ENCODE data around the gene LHX3. TPM values are rescaled to one million over a fixed set of nuclear protein-coding genes. Genes with fewer than 3 reads are reported as not detected.

Gene LHX3
- total RNA-seq (2014; rRNA removed) (not detected in 2 replicates), Bru-seq, nascent RNA (not detected), BruChase-seq, experiment 1, labeled RNA remaining after a 6-hour chase (percentile 24 among the genes with signal in this experiment), BruChase-seq, experiment 2, labeled RNA remaining after a 2-hour chase (percentile 17 among the genes with signal in this experiment)
- long read RNA-seq = 0 reads

- TF ChIP-seq EZH2phosphoT487 (IDR thresholded peaks at IDR 0.05; ENCODE audit: borderline replicate concordance, low read length) (no peak), CTCF (conservative IDR thresholded peaks at IDR 0.05; ENCODE audit: low read depth, low read length) (no peak)
- Histone ChIP-seq H3K79me2 (ENCODE audit: low read length) (no peaks in the 10 kb centered on the region), H4K20me1 (ENCODE audit: low read length) (no peaks in the 10 kb centered on the region), H3K9ac (ENCODE audit: low read length) (no peak within 1 kb of the TSS), H2AFZ (ENCODE audit: low read length) (no peak within 1 kb of the TSS), H3K4me3 (ENCODE audit: low read length) (no peak within 1 kb of the TSS), H3K9me3 (ENCODE audit: low read length) (no peaks in the 10 kb centered on the region), H3K9me2 (replicated peaks; ENCODE audit: low read length) (no peaks in the 10 kb centered on the region), H3F3A (ENCODE audit: low read length, unreplicated experiment) (no peaks in the 10 kb centered on the region), H3K4me2 (ENCODE audit: low read length) (no peak within 1 kb of the TSS), H3K27ac (ENCODE audit: low read length) (no peak within 1 kb of the TSS), H3K4me1 (ENCODE audit: insufficient read depth, low read length) (no peaks in the 10 kb centered on the region), H3K36me3 (ENCODE audit: low read depth, low read length) (no peaks in the 10 kb centered on the region), H3K27me3 (ENCODE audit: low read length) (peaks cover 14% of the 10 kb centered on the region)
- ATAC-seq (no peak), DNase-seq (no peak)
- CTCF ChIA-PET = no interaction called here
- intact Hi-C loops (cut with micrococcal nuclease) = no loop called here
- BruUV-seq (replicated peaks) = no TSS peak
- POLR2A ChIA-PET (ENCODE audit: unreplicated experiment) = no interaction called here
These were observed at the start of gene LHX3 for GRCh38 chr9:136204838-136205706. Gene LHX3 (minus strand): TSS chr9:136205128. CDS start chr9:136205012, 116 bp downstream.

GRCh38 chr9:136253246-136254130 lies 48.6 kb upstream of the LHX3 start:
- Histone ChIP-seq H3K4me3 (ENCODE audit: low read length) (no peak overlapping the region), H3F3A (ENCODE audit: low read length, unreplicated experiment) (no peaks in the 10 kb centered on the region), H3K27me3 (ENCODE audit: low read length) (no peaks in the 10 kb centered on the region), H4K20me1 (ENCODE audit: low read length) (no peaks in the 10 kb centered on the region), H3K9ac (ENCODE audit: low read length) (no peak overlapping the region), H3K27ac (ENCODE audit: low read length) (no peak overlapping the region), H2AFZ (ENCODE audit: low read length) (no peak overlapping the region), H3K4me1 (ENCODE audit: insufficient read depth, low read length) (no peaks in the 10 kb centered on the region), H3K4me2 (ENCODE audit: low read length) (no peak overlapping the region), H3K9me3 (ENCODE audit: low read length) (no peaks in the 10 kb centered on the region), H3K9me2 (replicated peaks; ENCODE audit: low read length) (no peaks in the 10 kb centered on the region), H3K79me2 (ENCODE audit: low read length) (no peaks in the 10 kb centered on the region), H3K36me3 (ENCODE audit: low read depth, low read length) (no peaks in the 10 kb centered on the region)
- ChIA-PET POLR2A (ENCODE audit: unreplicated experiment) (no interaction called here), CTCF (no interaction called here)
- DNase-seq (no peak), ATAC-seq (no peak)
- TF ChIP-seq EZH2 (IDR thresholded peaks at IDR 0.05; ENCODE audit: low read length, unreplicated experiment) = no peak
- no peak for TF ChIP-seq CTCF (conservative IDR thresholded peaks at IDR 0.05; ENCODE audit: low read depth, low read length)
- intact Hi-C loops (cut with micrococcal nuclease) = no loop called here
- no TSS peak for BruUV-seq (replicated peaks)
